GM23338 (cell line): ENCODE data around the gene PRKAG1. TPM values are rescaled to one million over a fixed set of nuclear protein-coding genes. Genes with fewer than 3 reads are reported as not detected.

ENCODE experiments used
- ATAC-seq: fragments of 200-7000 bp; cut with Tn5 transposase; 3 replicates; pipeline ENCODE4 v1.9.1; 2020
- DNase-seq: peaks from one replicate; pipeline ENCODE4 v3.0.0-alpha.2; 2015; ENCODE audit warnings: low spot score
- H2AFZ ChIP-seq: fragments of 200-600 bp; sonication (generic); 2 replicates; pipeline ENCODE4 v1.8.0; 2016; ENCODE audit warnings: antibody characterized with exemption, mild to moderate bottlenecking, moderate library complexity
- H3F3A ChIP-seq: fragments of 200-600 bp; sonication (generic); replicated peaks from 2 replicates; pipeline ENCODE4 v1.8.0; 2017; ENCODE audit warnings: antibody characterized with exemption, mixed run types, low read depth
- H3K27ac ChIP-seq: fragments of 200-600 bp; sonication (generic); 2 replicates; pipeline ENCODE4 v1.6.1; 2016; ENCODE audit warnings: low read depth
- H3K27me3 ChIP-seq: fragments of 200-600 bp; sonication (generic); 2 replicates; pipeline ENCODE4 v1.8.0; 2016; ENCODE audit warnings: mild to moderate bottlenecking, mixed run types, moderate library complexity; ENCODE audit not compliant: insufficient read depth
- H3K36me3 ChIP-seq: fragments of 200-600 bp; sonication (generic); 2 replicates; pipeline ENCODE4 v1.8.0; 2016; ENCODE audit warnings: mild to moderate bottlenecking; ENCODE audit not compliant: insufficient read depth
- H3K4me1 ChIP-seq: fragments of 200-600 bp; sonication (generic); 2 replicates; pipeline ENCODE4 v1.8.0; 2016; ENCODE audit warnings: mild to moderate bottlenecking, moderate library complexity; ENCODE audit not compliant: insufficient read depth
- H3K4me2 ChIP-seq: fragments of 200-600 bp; sonication (generic); 2 replicates; pipeline ENCODE4 v1.7.1; 2017; ENCODE audit warnings: mixed run types
- H3K4me3 ChIP-seq: fragments of 200-600 bp; sonication (generic); 2 replicates; pipeline ENCODE4 v1.6.1; 2016; ENCODE audit warnings: mixed run types
- H3K79me2 ChIP-seq: fragments of 200-600 bp; sonication (generic); replicated peaks from 2 replicates; pipeline ENCODE4 v1.8.0; 2017; ENCODE audit warnings: mild to moderate bottlenecking; ENCODE audit not compliant: insufficient read depth
- H3K9me2 ChIP-seq: fragments of 200-600 bp; sonication (generic); 2 replicates; pipeline ENCODE4 v1.8.0; 2017; ENCODE audit not compliant: insufficient read depth
- H4K20me1 ChIP-seq: fragments of 200-600 bp; sonication (generic); replicated peaks from 2 replicates; pipeline ENCODE4 v1.8.0; 2017; ENCODE audit warnings: mild to moderate bottlenecking; ENCODE audit not compliant: insufficient read depth
- H3K27ac Mint-ChIP-seq: 2 replicates; pipeline ENCODE4 v1.8.0; 2020; ENCODE audit warnings: inconsistent platforms, mild to moderate bottlenecking, moderate library complexity, mixed read lengths
- H3K27me3 Mint-ChIP-seq: 3 replicates; pipeline ENCODE4 v1.8.0; 2022; ENCODE audit warnings: low read depth, mild to moderate bottlenecking, moderate library complexity, mixed read lengths, inconsistent platforms; ENCODE audit not compliant: insufficient read depth, poor library complexity
- H3K36me3 Mint-ChIP-seq: 3 replicates; pipeline ENCODE4 v1.8.0; 2021; ENCODE audit warnings: low read depth, mild to moderate bottlenecking, inconsistent platforms, moderate library complexity, mixed read lengths
- H3K4me1 Mint-ChIP-seq: 3 replicates; pipeline ENCODE4 v1.8.0; 2020; ENCODE audit warnings: mild to moderate bottlenecking, inconsistent platforms, mixed read lengths
- H3K4me3 Mint-ChIP-seq: 3 replicates; pipeline ENCODE4 v1.8.0; 2021; ENCODE audit warnings: moderate library complexity, mild to moderate bottlenecking, inconsistent platforms, mixed read lengths
- H3K9me3 Mint-ChIP-seq: 3 replicates; pipeline ENCODE4 v1.8.0; 2020; ENCODE audit warnings: moderate library complexity, mild to moderate bottlenecking, inconsistent platforms, mixed read lengths
- CREB1 ChIP-seq: fragments of 250-450 bp; sonication (Bioruptor Pico); IDR thresholded peaks from 2 replicates; pipeline ENCODE4 v1.5.0; 2020; ENCODE audit warnings: low read depth, mild to moderate bottlenecking, moderate library complexity
- EZH2 ChIP-seq: fragments of 200-600 bp; sonication (generic); IDR thresholded peaks from one replicate; pipeline ENCODE4 v1.8.0; 2017; ENCODE audit warnings: antibody characterized with exemption, mild to moderate bottlenecking, low read depth; ENCODE audit not compliant: unreplicated experiment
- EZH2phosphoT487 ChIP-seq: fragments of 200-600 bp; sonication (generic); IDR thresholded peaks from one replicate; pipeline ENCODE4 v1.8.1; 2018; ENCODE audit warnings: antibody characterized with exemption; ENCODE audit not compliant: unreplicated experiment
- JUNB ChIP-seq: IDR thresholded peaks from one replicate; pipeline ENCODE4 v1.6.1; 2016; ENCODE audit warnings: antibody characterized with exemption; ENCODE audit not compliant: unreplicated experiment
- NANOG ChIP-seq: IDR thresholded peaks from 2 replicates; pipeline ENCODE4 v1.6.1; 2016; ENCODE audit warnings: antibody characterized with exemption, borderline replicate concordance
- POLR2AphosphoS5 ChIP-seq: IDR thresholded peaks from 2 replicates; pipeline ENCODE4 v1.6.1; 2016; ENCODE audit warnings: antibody characterized with exemption, low read depth
- REST ChIP-seq: IDR thresholded peaks from one replicate; pipeline ENCODE4 v1.6.1; 2018; ENCODE audit warnings: antibody characterized with exemption; ENCODE audit not compliant: unreplicated experiment
- STAT1 ChIP-seq: IDR thresholded peaks from one replicate; pipeline ENCODE4 v1.6.1; 2016; ENCODE audit warnings: antibody characterized with exemption; ENCODE audit not compliant: unreplicated experiment
- ZNF114 ChIP-seq: fragments of 250-450 bp; sonication (Bioruptor Pico); IDR thresholded peaks from 2 replicates; pipeline ENCODE4 v1.5.0; 2020; ENCODE audit warnings: mild to moderate bottlenecking, moderate library complexity
- ZNF331 ChIP-seq: fragments of 250-450 bp; sonication (Bioruptor Pico); IDR thresholded peaks from 2 replicates; pipeline ENCODE4 v1.5.0; 2020; ENCODE audit warnings: low read depth, mild to moderate bottlenecking, moderate library complexity
- ZNF462 ChIP-seq: fragments of 250-450 bp; sonication (Bioruptor Pico); IDR thresholded peaks from 2 replicates; pipeline ENCODE4 v1.5.0; 2020; ENCODE audit warnings: mild to moderate bottlenecking, moderate library complexity
- polyA plus RNA-seq: library from polyadenylated mRNA; unstranded; fragments of >200 nt; fragmentation: Nextera tagmentation; extraction: Ambion mirVana; gene quantifications from 2 replicates; pipeline ENCODE4 v1.2.1, GENCODE V29; 2016
- total RNA-seq: library from RNA; depleted of rRNA; stranded (reverse); fragments of >200 nt; shearing (Covaris generic); gene quantifications from 2 replicates; pipeline ENCODE4 v1.2.3, GENCODE V29; 2014
- TF ChIP-seq, protein P1 (sequence below): IDR thresholded peaks from 2 replicates; pipeline ENCODE4 v1.6.1; 2016; ENCODE audit warnings: antibody characterized with exemption
- TF ChIP-seq, protein P2 (sequence below), 2 experiments: fragments of 200-600 bp in 1 of 2; sonication (generic) in 1 of 2; conservative IDR thresholded peaks; 2 replicates each; pipeline versions ENCODE4 v1.5.1 to v1.6.1; 2016 to 2017; ENCODE audit warnings: antibody characterized with exemption in 2 of 2, low read depth in 2 of 2, mild to moderate bottlenecking in 2 of 2, moderate library complexity in 1 of 2

Gene PRKAG1
- total and polyA plus RNA-seq, 2 experiments from 2014 or later, result 19.9 to 35.4 TPM

DNA sequence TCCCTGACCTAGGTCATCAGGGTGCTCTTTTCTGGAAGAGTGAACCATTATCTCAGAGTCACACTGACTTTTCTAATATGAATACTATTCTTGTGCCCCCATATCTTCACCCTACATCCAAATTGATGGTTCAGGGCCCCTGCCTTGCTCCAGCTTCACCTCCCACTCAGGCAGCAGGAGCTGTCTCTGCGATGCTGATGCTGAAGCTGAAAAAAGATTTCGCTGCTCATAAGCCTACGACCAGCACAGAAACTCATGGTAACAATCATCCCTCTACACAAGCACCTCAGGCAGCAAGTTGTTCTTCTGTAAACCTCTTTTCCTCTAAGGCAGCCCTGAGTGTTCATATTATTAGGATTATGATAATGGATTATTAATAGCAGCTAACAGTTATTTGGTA is 64.5 kb downstream of the PRKAG1 start:
- H3K27ac Mint-ChIP-seq, result no peak overlapping the region

More for the DNA sequence above, 64.5 kb downstream of the PRKAG1 start:
- H3K27me3 ChIP-seq, result no peaks in the 10 kb centered on the region
- no peak overlapping the region for H3K4me2 ChIP-seq
- no peak for ATAC-seq
- Mint-ChIP-seq H3K4me1 (peaks cover 27% of the 10 kb centered on the region), H3K4me3 (no peak overlapping the region), H3K9me3 (no peaks in the 10 kb centered on the region; the same call in 2 of the 3 replicates), H3K27me3 (peaks cover 19% of the 10 kb centered on the region), H3K36me3 (peaks cover 47% of the 10 kb centered on the region)
- H4K20me1 ChIP-seq, result peaks cover 46% of the 10 kb centered on the region
- H3K36me3 ChIP-seq, result peaks cover 11% of the 10 kb centered on the region
- H2AFZ ChIP-seq, result no peak overlapping the region
- 0 out of 2 replicates have a peak, but pooled peaks cover 2% of the 10 kb centered on the region for H3F3A ChIP-seq
- TF ChIP-seq NANOG (no peak), CREB1 (CRISPR knock-in tag) (no peak), EZH2 (no peak), EZH2phosphoT487 (no peak), ZNF114 (CRISPR knock-in tag) (no peak), REST (no peak), ZNF462 (CRISPR knock-in tag) (no peak), ZNF331 (CRISPR knock-in tag) (no peak), JUNB (no peak), STAT1 (no peak), POLR2AphosphoS5 (no peak)
- TF ChIP-seq, protein P1, sequence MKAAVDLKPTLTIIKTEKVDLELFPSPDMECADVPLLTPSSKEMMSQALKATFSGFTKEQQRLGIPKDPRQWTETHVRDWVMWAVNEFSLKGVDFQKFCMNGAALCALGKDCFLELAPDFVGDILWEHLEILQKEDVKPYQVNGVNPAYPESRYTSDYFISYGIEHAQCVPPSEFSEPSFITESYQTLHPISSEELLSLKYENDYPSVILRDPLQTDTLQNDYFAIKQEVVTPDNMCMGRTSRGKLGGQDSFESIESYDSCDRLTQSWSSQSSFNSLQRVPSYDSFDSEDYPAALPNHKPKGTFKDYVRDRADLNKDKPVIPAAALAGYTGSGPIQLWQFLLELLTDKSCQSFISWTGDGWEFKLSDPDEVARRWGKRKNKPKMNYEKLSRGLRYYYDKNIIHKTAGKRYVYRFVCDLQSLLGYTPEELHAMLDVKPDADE, result no peak
- TF ChIP-seq, protein P2, sequence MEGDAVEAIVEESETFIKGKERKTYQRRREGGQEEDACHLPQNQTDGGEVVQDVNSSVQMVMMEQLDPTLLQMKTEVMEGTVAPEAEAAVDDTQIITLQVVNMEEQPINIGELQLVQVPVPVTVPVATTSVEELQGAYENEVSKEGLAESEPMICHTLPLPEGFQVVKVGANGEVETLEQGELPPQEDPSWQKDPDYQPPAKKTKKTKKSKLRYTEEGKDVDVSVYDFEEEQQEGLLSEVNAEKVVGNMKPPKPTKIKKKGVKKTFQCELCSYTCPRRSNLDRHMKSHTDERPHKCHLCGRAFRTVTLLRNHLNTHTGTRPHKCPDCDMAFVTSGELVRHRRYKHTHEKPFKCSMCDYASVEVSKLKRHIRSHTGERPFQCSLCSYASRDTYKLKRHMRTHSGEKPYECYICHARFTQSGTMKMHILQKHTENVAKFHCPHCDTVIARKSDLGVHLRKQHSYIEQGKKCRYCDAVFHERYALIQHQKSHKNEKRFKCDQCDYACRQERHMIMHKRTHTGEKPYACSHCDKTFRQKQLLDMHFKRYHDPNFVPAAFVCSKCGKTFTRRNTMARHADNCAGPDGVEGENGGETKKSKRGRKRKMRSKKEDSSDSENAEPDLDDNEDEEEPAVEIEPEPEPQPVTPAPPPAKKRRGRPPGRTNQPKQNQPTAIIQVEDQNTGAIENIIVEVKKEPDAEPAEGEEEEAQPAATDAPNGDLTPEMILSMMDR (conservative IDR thresholded peaks at IDR 0.05; ENCODE audit: low read depth in 2 of 2), result no peak
- H3K9me2 ChIP-seq, result no peaks in the 10 kb centered on the region
- DNase-seq, result no peak
- H3K4me1 ChIP-seq, result peaks cover 15% of the 10 kb centered on the region
- peaks cover 78% of the 10 kb centered on the region for H3K79me2 ChIP-seq
- H3K4me3 ChIP-seq, result no peak overlapping the region
- H3K27ac ChIP-seq, result no peak overlapping the region
